ENCODE data around the gene ENG.

The ENG gene

DNA sequence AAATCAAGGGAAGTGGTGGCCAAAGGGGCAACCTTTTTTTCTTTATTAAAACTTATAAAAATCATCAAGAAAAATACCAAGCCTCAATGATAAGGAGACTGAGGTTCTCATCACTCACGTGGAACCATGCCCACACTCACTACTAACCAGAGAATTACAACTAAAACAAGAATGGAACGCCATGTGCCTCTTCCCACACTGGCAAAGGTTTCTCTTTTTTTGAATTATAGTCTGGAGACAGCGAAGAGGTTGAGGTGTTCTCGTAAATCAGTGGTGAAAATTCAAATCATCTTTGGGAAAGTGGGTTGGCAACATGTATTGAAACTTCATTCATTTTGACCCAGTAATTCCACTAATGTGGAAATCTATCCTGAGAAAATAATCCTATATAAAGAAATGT, 32.4 kb downstream of the ENG start:
- peaks cover 12% of the 10 kb centered on the region for H3K27me3 ChIP-seq (ENCODE audit: control insufficient read depth, insufficient read depth, low read length)
- no peak overlapping the region for H3K4me3 ChIP-seq (ENCODE audit: low read depth, low read length)
- H3K4me1 ChIP-seq (ENCODE audit: control insufficient read depth, insufficient read depth, low read length), result peaks cover 12% of the 10 kb centered on the region; the same call in 1 of the 2 replicates
- H3K9ac ChIP-seq (ENCODE audit: low read length), result no peak overlapping the region
- H3K9me3 ChIP-seq (ENCODE audit: control insufficient read depth, insufficient read depth, low read depth, low read length), result no peaks in the 10 kb centered on the region
- no peak overlapping the region for H3K27ac ChIP-seq (ENCODE audit: low read depth, low read length)
- peaks cover 6% of the 10 kb centered on the region; the same call in 1 of the 2 replicates for H3K36me3 ChIP-seq (ENCODE audit: control insufficient read depth, insufficient read depth, low read length)

DNA sequence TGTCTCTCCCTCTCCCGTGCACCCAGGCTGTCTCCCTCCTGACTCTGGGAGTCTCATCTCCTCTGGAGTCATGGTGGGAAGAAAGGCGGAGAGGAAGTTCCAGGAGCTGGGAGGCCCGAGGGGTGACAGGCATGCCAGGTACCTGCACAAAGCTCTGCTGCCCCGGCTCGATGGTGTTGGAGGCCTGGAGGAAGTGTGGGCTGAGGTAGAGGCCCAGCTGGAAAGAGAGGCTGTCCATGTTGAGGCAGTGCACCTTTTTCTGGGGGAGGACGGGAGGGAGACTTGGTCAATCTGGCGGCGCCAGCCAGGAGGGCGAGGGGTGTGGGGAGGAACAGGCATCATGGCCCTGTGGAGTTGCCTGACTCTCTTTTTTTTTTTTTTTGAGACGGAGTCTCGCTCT, 35.9 kb downstream of the ENG start:
- Histone ChIP-seq H3K9ac (ENCODE audit: low read length) (no peak overlapping the region), H3K4me1 (ENCODE audit: control insufficient read depth, insufficient read depth, low read length) (no peaks in the 10 kb centered on the region), H3K36me3 (ENCODE audit: control insufficient read depth, insufficient read depth, low read length) (peaks cover 23% of the 10 kb centered on the region), H3K27ac (ENCODE audit: low read depth, low read length) (no peak overlapping the region), H3K27me3 (ENCODE audit: control insufficient read depth, insufficient read depth, low read length) (no peaks in the 10 kb centered on the region), H3K9me3 (ENCODE audit: control insufficient read depth, insufficient read depth, low read depth, low read length) (no peaks in the 10 kb centered on the region), H3K4me3 (ENCODE audit: low read depth, low read length) (no peak overlapping the region)

DNA sequence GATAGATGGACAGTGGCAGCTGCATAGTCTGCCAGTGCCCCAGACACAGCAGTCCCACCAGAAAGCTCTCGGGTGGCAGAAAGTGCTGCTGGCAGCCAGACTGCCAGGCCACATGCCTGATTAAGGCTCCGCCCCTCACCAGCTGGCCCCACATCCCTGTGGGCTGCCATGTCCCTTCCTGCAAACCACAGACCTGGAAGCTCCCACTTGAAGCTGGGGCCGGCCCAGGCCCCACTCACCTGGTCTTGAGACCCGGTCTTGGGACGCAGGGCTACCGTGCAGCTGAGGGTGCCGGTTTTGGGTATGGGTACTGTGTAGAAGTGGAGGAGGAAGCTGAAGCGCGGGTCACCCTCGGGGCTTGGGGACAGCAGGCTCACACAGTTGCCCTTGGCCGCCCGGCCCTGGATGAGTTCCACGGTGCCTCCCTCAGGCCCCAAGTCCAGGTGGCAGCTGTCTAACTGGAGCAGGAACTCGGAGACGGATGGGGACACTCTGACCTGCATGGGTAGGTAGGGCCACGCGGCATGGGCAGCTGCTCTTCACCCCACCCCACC, 36.5 kb downstream of the ENG start:
- H3K9ac ChIP-seq (ENCODE audit: low read length), result no peak overlapping the region
- H3K4me1 ChIP-seq (ENCODE audit: control insufficient read depth, insufficient read depth, low read length), result no peaks in the 10 kb centered on the region
- peaks cover 29% of the 10 kb centered on the region for H3K36me3 ChIP-seq (ENCODE audit: control insufficient read depth, insufficient read depth, low read length)
- H3K27me3 ChIP-seq (ENCODE audit: control insufficient read depth, insufficient read depth, low read length), result no peaks in the 10 kb centered on the region
- no peak overlapping the region for H3K27ac ChIP-seq (ENCODE audit: low read depth, low read length)
- H3K9me3 ChIP-seq (ENCODE audit: control insufficient read depth, insufficient read depth, low read depth, low read length), result no peaks in the 10 kb centered on the region
- no peak overlapping the region for H3K4me3 ChIP-seq (ENCODE audit: low read depth, low read length)

DNA sequence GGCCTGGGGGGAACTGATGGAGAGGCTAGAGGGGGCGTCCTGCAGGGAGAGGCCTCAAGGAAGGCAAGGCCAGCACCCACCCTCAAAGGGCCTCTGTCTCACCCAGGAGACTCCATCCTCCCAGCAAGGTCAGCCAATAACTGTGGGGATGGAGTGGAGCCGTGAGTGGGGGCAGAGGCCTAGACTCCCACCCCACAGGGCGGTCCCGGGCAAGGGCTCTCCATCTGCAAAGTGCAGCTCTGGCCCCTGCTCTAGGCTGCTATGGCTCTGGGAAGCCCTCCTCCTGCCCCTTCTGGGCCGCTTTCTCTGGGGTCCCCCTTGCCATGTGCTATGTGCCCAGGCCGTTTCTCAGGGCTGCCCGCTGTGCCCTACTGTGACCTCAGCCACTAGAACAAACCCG, 37.7 kb downstream of the ENG start:
- no peaks in the 10 kb centered on the region for H3K27me3 ChIP-seq (ENCODE audit: control insufficient read depth, insufficient read depth, low read length)
- H3K9me3 ChIP-seq (ENCODE audit: control insufficient read depth, insufficient read depth, low read depth, low read length), result no peaks in the 10 kb centered on the region
- H3K9ac ChIP-seq (ENCODE audit: low read length), result no peak overlapping the region
- peaks cover 40% of the 10 kb centered on the region for H3K36me3 ChIP-seq (ENCODE audit: control insufficient read depth, insufficient read depth, low read length)
- H3K27ac ChIP-seq (ENCODE audit: low read depth, low read length), result no peak overlapping the region
- no peaks in the 10 kb centered on the region for H3K4me1 ChIP-seq (ENCODE audit: control insufficient read depth, insufficient read depth, low read length)
- no peak overlapping the region for H3K4me3 ChIP-seq (ENCODE audit: low read depth, low read length)

DNA sequence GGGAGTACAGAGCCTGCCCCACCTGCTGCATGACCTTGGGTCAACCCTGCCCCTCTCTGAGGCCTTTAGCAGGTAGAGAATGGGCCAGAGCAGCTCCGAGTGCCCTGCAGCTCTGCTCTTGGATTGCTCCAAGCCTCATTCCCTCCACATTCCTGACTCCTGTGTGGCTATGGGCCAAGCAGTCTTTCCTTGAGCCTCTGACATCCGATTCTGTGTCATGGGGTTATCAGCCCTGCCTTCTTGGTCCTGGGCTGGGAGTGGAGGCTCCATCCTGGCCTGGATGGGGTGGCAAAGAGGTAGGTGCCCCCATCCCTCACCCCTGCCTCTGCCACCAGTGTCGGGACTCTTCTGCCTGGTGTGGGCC, 38.1 kb downstream of the ENG start:
- no peaks in the 10 kb centered on the region for H3K4me1 ChIP-seq (ENCODE audit: control insufficient read depth, insufficient read depth, low read length)
- H3K36me3 ChIP-seq (ENCODE audit: control insufficient read depth, insufficient read depth, low read length), result peaks cover 44% of the 10 kb centered on the region
- H3K27me3 ChIP-seq (ENCODE audit: control insufficient read depth, insufficient read depth, low read length), result no peaks in the 10 kb centered on the region
- no peak overlapping the region for H3K9ac ChIP-seq (ENCODE audit: low read length)
- no peak overlapping the region for H3K4me3 ChIP-seq (ENCODE audit: low read depth, low read length)
- no peaks in the 10 kb centered on the region for H3K9me3 ChIP-seq (ENCODE audit: control insufficient read depth, insufficient read depth, low read depth, low read length)
- no peak overlapping the region for H3K27ac ChIP-seq (ENCODE audit: low read depth, low read length)

DNA sequence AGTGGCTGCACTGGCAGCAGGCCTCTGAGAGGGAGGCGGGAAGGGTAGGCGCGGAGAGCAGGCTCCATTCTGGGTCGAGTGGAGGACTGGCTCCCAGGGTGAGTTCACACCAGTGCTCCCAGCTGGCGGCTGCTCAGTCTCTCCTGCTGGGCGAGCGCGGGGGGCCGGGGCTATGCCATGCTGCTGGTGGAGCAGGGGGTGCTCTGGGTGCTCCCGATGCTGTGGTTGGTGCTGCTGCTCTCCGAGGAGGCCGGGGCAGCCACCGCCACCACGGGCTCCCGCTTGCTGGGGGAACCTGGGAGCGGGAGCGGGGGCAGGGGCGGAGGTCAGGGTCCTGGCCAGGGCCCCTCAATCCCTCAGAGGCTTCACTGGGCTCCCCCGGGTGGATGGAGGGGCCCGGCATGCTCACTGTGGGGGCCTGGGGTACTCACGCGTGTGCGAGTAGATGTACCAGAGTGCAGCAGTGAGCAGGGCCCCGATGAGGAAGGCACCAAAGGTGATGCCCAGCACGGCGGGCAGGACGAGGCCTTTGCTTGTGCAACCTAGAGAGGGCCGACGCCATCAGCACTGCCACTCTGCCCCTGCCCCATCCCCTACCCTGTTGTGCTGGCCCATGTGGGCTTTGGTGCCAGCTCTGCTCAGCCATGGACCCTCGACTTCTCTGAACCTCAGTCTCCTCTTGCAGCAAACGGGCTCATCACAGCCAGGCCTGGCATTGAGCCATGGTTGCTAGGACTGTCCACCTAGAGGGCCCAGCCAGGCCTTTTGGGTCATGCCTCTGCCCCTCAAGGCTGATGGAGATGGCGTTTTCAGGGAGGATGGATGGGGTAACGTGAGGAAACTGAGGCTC, 38.7 kb downstream of the ENG start:
- H3K4me3 ChIP-seq (ENCODE audit: low read depth, low read length), result no peak overlapping the region
- no peaks in the 10 kb centered on the region for H3K27me3 ChIP-seq (ENCODE audit: control insufficient read depth, insufficient read depth, low read length)
- peaks cover 45% of the 10 kb centered on the region for H3K36me3 ChIP-seq (ENCODE audit: control insufficient read depth, insufficient read depth, low read length)
- no peaks in the 10 kb centered on the region for H3K4me1 ChIP-seq (ENCODE audit: control insufficient read depth, insufficient read depth, low read length)
- no peak overlapping the region for H3K9ac ChIP-seq (ENCODE audit: low read length)
- H3K9me3 ChIP-seq (ENCODE audit: control insufficient read depth, insufficient read depth, low read depth, low read length), result no peaks in the 10 kb centered on the region
- no peak overlapping the region for H3K27ac ChIP-seq (ENCODE audit: low read depth, low read length)

DNA sequence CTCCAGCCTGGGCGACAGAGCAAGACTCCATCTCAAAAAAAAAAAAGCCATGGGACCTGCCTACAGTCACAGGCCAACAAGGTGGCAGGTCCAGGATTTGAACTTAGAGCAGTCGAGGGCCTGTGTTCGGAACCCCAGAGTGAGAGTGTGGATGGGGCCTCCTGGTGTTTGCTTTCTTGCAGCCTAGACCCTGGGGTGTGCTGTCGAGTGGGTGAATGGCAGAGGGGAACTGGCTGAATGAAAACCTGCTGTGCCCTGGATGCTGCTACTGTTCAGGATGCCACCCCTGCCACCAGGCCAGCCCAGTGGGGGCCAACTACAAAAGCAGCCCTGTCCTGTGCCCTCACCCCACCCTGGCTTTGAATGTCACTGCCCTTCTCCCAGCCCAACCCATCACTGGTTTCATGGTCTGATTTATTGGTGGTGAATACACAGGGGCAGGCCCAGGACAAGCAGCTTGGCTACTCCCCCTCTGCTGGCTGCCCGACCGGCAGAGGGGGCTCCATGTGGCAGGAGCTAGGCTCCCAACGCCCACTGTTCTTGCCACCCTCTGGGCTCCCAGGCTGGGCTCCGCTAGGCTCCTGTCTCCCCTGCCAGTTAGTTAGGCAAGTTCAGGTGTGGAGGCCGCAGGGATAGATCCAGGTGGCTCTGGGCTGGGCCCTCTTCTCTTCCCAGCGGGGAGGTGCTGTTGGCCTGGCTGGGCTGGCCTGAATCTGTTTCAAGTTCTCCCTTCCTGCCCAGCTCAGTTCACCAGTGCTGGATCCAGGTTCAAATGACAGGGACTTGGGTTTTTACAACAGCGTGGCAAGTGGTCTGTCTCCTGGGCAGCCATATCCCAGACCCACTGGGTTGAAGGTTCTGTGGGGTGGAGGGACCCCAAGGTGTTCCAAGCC, 39.6 kb downstream of the ENG start:
- Histone ChIP-seq H3K36me3 (ENCODE audit: control insufficient read depth, insufficient read depth, low read length) (peaks cover 52% of the 10 kb centered on the region), H3K27ac (ENCODE audit: low read depth, low read length) (no peak overlapping the region), H3K4me1 (ENCODE audit: control insufficient read depth, insufficient read depth, low read length) (peaks cover 4% of the 10 kb centered on the region)

DNA sequence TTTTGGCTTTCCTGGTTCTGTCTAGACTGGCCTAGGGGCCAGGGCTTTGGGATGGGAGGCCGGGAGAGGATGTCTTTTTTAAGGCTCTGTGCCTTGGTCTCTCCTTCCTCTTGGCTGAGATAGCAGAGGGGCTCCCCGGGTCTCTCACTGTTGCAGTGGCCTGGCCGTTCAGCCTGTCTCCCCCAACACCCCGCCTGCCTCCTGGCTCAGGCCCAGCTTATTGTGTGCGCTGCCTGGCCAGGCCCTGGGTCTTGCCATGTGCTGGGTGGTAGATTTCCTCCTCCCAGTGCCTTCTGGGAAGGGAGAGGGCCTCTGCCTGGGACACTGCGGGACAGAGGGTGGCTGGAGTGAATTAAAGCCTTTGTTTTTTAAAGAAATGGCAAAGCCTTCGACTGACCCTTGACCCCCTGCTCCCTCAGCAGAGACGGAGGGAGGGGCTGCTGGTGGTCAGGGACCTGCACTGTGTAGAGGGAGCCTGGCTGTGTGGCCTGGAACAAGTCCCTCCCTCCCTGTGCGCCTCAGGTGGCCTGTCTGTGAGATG, 40.7 kb downstream of the ENG start:
- Histone ChIP-seq H3K4me1 (ENCODE audit: control insufficient read depth, insufficient read depth, low read length) (peaks cover 9% of the 10 kb centered on the region), H3K9ac (ENCODE audit: low read length) (no peak overlapping the region), H3K27ac (ENCODE audit: low read depth, low read length) (no peak overlapping the region), H3K27me3 (ENCODE audit: control insufficient read depth, insufficient read depth, low read length) (no peaks in the 10 kb centered on the region), H3K36me3 (ENCODE audit: control insufficient read depth, insufficient read depth, low read length) (peaks cover 52% of the 10 kb centered on the region), H3K4me3 (ENCODE audit: low read depth, low read length) (no peak overlapping the region), H3K9me3 (ENCODE audit: control insufficient read depth, insufficient read depth, low read depth, low read length) (no peaks in the 10 kb centered on the region)

More for the DNA sequence above, 39.6 kb downstream of the ENG start:
- Histone ChIP-seq H3K9me3 (ENCODE audit: control insufficient read depth, insufficient read depth, low read depth, low read length) (no peaks in the 10 kb centered on the region), H3K27me3 (ENCODE audit: control insufficient read depth, insufficient read depth, low read length) (no peaks in the 10 kb centered on the region), H3K9ac (ENCODE audit: low read length) (no peak overlapping the region), H3K4me3 (ENCODE audit: low read depth, low read length) (no peak overlapping the region)

DNA sequence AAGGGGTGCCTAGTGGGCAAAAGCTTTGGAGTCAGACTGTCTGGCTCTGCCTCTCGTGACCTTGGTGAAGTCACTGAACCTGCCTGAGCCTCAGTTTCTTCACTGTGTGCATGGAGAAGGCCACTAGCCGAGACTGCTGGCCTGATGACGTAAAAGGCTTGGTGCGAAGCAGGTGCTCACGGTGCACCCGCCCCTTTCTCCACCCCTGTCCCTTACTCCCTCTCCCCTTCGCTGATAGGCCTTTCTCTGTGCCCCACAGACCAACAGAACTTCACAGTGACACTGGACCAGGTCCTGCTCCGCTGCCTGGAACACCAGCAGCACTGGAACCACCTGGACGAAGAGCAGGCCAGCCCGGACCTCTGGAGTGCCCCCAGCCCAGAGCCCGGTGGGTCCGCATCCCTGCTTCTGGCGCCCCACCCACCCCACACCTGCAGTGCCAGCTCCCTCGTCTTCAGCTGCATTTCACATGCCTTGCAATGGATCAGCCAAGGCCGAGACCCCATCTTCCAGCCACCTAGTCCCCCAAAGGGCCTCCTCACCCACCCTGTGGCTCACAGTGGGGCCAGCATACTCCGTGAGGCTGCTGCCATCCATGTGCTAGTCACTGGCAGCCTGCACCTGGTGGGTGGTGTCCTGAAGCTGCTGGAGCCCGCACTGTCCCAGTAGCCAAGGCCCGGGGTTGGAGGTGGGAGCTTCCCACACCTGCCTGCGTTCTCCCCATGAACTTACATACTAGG, 41.4 kb downstream of the ENG start:
- H3K9me3 ChIP-seq (ENCODE audit: control insufficient read depth, insufficient read depth, low read depth, low read length), result no peaks in the 10 kb centered on the region
- H3K4me1 ChIP-seq (ENCODE audit: control insufficient read depth, insufficient read depth, low read length), result peaks cover 9% of the 10 kb centered on the region
- H3K9ac ChIP-seq (ENCODE audit: low read length), result no peak overlapping the region
- no peak overlapping the region for H3K27ac ChIP-seq (ENCODE audit: low read depth, low read length)
- peaks cover 53% of the 10 kb centered on the region for H3K36me3 ChIP-seq (ENCODE audit: control insufficient read depth, insufficient read depth, low read length)
- no peak overlapping the region for H3K4me3 ChIP-seq (ENCODE audit: low read depth, low read length)
- no peaks in the 10 kb centered on the region for H3K27me3 ChIP-seq (ENCODE audit: control insufficient read depth, insufficient read depth, low read length)

DNA sequence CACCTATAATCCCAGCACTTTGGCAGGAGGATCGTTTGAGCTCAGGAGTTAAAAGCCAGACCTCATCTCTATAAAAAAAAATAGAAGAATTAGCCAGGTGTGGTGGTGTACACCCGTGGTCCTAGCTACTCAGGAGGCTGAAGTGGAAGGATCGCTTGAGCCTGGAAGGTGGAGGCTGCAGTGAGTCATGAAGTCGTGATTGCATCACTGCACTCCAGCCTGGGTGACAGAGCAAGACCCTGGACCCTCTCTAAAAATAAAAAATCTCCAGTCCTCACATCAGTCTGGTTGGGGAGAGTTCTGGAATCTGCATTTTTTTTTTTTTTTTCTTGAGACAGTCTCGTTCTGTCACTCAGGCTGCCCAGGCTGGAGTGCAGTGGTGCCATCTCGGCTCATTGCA, 42.4 kb downstream of the ENG start:
- H3K27ac ChIP-seq (ENCODE audit: low read depth, low read length), result no peak overlapping the region
- no peaks in the 10 kb centered on the region for H3K9me3 ChIP-seq (ENCODE audit: control insufficient read depth, insufficient read depth, low read depth, low read length)
- H3K4me3 ChIP-seq (ENCODE audit: low read depth, low read length), result no peak overlapping the region
- peaks cover 64% of the 10 kb centered on the region for H3K36me3 ChIP-seq (ENCODE audit: control insufficient read depth, insufficient read depth, low read length)
- H3K4me1 ChIP-seq (ENCODE audit: control insufficient read depth, insufficient read depth, low read length), result peaks cover 9% of the 10 kb centered on the region
- no peaks in the 10 kb centered on the region for H3K27me3 ChIP-seq (ENCODE audit: control insufficient read depth, insufficient read depth, low read length)
- no peak overlapping the region for H3K9ac ChIP-seq (ENCODE audit: low read length)
